Mesenchymal stem cell (in vitro differentiated cells and primary cell): Measurements from ENCODE around the gene CNGB1.

ENCODE experiments used
- DNase-seq: peaks from one replicate; pipeline ENCODE4 v3.0.0-alpha.2; 2013
- H2AFZ ChIP-seq: one replicate; pipeline ENCODE4 v1.6.1; 2013; ENCODE audit warnings: low read depth, mild to moderate bottlenecking, control low read depth, inconsistent platforms, low read length, moderate library complexity
- H2AK5ac ChIP-seq: 2 replicates; pipeline ENCODE4 v1.6.1; 2013; ENCODE audit warnings: low read length, moderate library complexity, mild to moderate bottlenecking, inconsistent platforms; ENCODE audit not compliant: severe bottlenecking
- H2BK120ac ChIP-seq: one replicate; pipeline ENCODE4 v1.6.1; 2013; ENCODE audit warnings: low read depth, mild to moderate bottlenecking, inconsistent platforms, low read length, moderate library complexity
- H2BK12ac ChIP-seq, 2 experiments: one replicate each; pipeline ENCODE4 v1.6.1; 2013; ENCODE audit warnings: inconsistent platforms in 2 of 2, low read length in 2 of 2, mild to moderate bottlenecking in 2 of 2, moderate library complexity in 2 of 2, control low read depth in 1 of 2
- H2BK15ac ChIP-seq: one replicate; pipeline ENCODE4 v1.6.1; 2013; ENCODE audit warnings: mild to moderate bottlenecking, low read depth, inconsistent platforms; ENCODE audit not compliant: poor library complexity, severe bottlenecking
- H2BK5ac ChIP-seq: 2 replicates; pipeline ENCODE4 v1.6.1; 2013; ENCODE audit warnings: low read depth, mild to moderate bottlenecking, low read length, control low read depth, inconsistent platforms; ENCODE audit not compliant: poor library complexity, severe bottlenecking
- H3K14ac ChIP-seq, 2 experiments: one replicate each; pipeline ENCODE4 v1.6.1; 2013; ENCODE audit warnings: inconsistent platforms in 2 of 2, low read length in 2 of 2, control low read depth in 1 of 2, mild to moderate bottlenecking in 1 of 2, moderate library complexity in 1 of 2
- H3K18ac ChIP-seq, 2 experiments: one replicate each; pipeline ENCODE4 v1.6.1; 2013; ENCODE audit warnings: inconsistent platforms in 2 of 2, low read length in 2 of 2, control low read depth in 1 of 2, low read depth in 1 of 2, mild to moderate bottlenecking in 1 of 2
- H3K23ac ChIP-seq, 2 experiments: one replicate each; pipeline ENCODE4 v1.6.1; 2013; ENCODE audit warnings: inconsistent platforms in 2 of 2, low read length in 2 of 2, mild to moderate bottlenecking in 2 of 2, moderate library complexity in 2 of 2, control low read depth in 1 of 2
- H3K27ac ChIP-seq: 2 replicates; pipeline ENCODE4 v1.5.1; 2013; ENCODE audit warnings: mild to moderate bottlenecking, moderate library complexity, low read length, control low read depth, inconsistent platforms; ENCODE audit not compliant: poor library complexity, severe bottlenecking
- H3K27me3 ChIP-seq, 2 experiments: 2 replicates each; pipeline versions ENCODE4 v1.6.1 to v1.7.0; 2013; ENCODE audit warnings: low read length in 2 of 2, mild to moderate bottlenecking in 2 of 2, moderate library complexity in 2 of 2, control low read depth in 1 of 2, inconsistent platforms in 1 of 2; ENCODE audit not compliant: control insufficient read depth in 1 of 2, insufficient read depth in 1 of 2
- H3K36me3 ChIP-seq, 2 experiments: 2 replicates each; pipeline versions ENCODE4 v1.6.1 to v1.7.0; 2013; ENCODE audit warnings: low read length in 2 of 2, control low read depth in 1 of 2, inconsistent platforms in 1 of 2, low read depth in 1 of 2, mild to moderate bottlenecking in 1 of 2; ENCODE audit not compliant: insufficient read depth in 2 of 2, control insufficient read depth in 1 of 2
- H3K4ac ChIP-seq, 2 experiments: one replicate each; pipeline ENCODE4 v1.6.1; 2013; ENCODE audit warnings: inconsistent platforms in 2 of 2, low read length in 2 of 2, mild to moderate bottlenecking in 2 of 2, moderate library complexity in 2 of 2, control low read depth in 1 of 2, low read depth in 1 of 2
- H3K4me1 ChIP-seq: 2 replicates; pipeline ENCODE4 v1.6.1; 2013; ENCODE audit warnings: low read depth, low read length, control low read depth; ENCODE audit not compliant: control insufficient read depth, insufficient read depth
- H3K4me2 ChIP-seq: 2 replicates; pipeline ENCODE4 v1.6.1; 2013; ENCODE audit warnings: low read length, mild to moderate bottlenecking, inconsistent platforms; ENCODE audit not compliant: poor library complexity, severe bottlenecking
- H3K4me3 ChIP-seq, 2 experiments: 2 replicates each; pipeline versions ENCODE4 v1.5.1 to v1.7.0; 2013; ENCODE audit warnings: low read length in 2 of 2, mild to moderate bottlenecking in 2 of 2, control low read depth in 1 of 2, low read depth in 1 of 2; ENCODE audit not compliant: insufficient read depth in 1 of 2
- H3K79me1 ChIP-seq: replicated peaks from 2 replicates; pipeline ENCODE4 v1.6.1; 2013; ENCODE audit warnings: mild to moderate bottlenecking, control low read depth, low read length, inconsistent platforms; ENCODE audit not compliant: poor library complexity, severe bottlenecking
- H3K9ac ChIP-seq: 2 replicates; pipeline ENCODE4 v1.7.0; 2013; ENCODE audit warnings: mild to moderate bottlenecking, low read length, moderate library complexity
- H3K9me3 ChIP-seq: 2 replicates; pipeline ENCODE4 v1.7.0; 2013; ENCODE audit warnings: mild to moderate bottlenecking, low read length; ENCODE audit not compliant: control insufficient read depth
- H4K8ac ChIP-seq: one replicate; pipeline ENCODE4 v1.6.1; 2013; ENCODE audit warnings: inconsistent platforms, mild to moderate bottlenecking, low read length, moderate library complexity
- H4K91ac ChIP-seq: one replicate; pipeline ENCODE4 v1.6.1; 2013; ENCODE audit warnings: mild to moderate bottlenecking, low read length, inconsistent platforms
- WGBS: methylation state at CpG from one replicate; pipeline ENCODE4 v1.1.7; 2013; ENCODE audit warnings: mixed read lengths; 5-methylcytosine and 5-hydroxymethylcytosine counted together

CNGB1 gene

GRCh38 chr16:57914244-57915173 lies 56.4 kb downstream of the CNGB1 start:
- WGBS: 80% methylated on average over 8 of the region's 9 CpGs
- Histone ChIP-seq H2AFZ (no peak overlapping the region), H3K27me3 (peaks cover 11 to 82% of the 10 kb centered on the region in 2 experiments), H3K4me3 (no peak overlapping the region), H4K91ac (no peak overlapping the region), H3K36me3 (no peaks in the 10 kb centered on the region), H3K23ac (no peak overlapping the region), H3K14ac (no peak overlapping the region), H2BK15ac (no peak overlapping the region), H2BK12ac (no peak overlapping the region), H3K18ac (no peak overlapping the region), H2BK5ac (no peak overlapping the region), H3K4me2 (no peak overlapping the region), H2AK5ac (no peak overlapping the region), H3K27ac (no peak overlapping the region), H3K9ac (no peak overlapping the region), H3K4me1 (peaks cover 4% of the 10 kb centered on the region), H3K79me1 (no peaks in the 10 kb centered on the region), H2BK120ac (no peak overlapping the region), H3K4ac (no peak overlapping the region), H4K8ac (no peak overlapping the region), H3K9me3 (no peaks in the 10 kb centered on the region)
- DNase-seq: no peak

GRCh38 chr16:57912529-57913260 lies 58.2 kb downstream of the CNGB1 start:
- Histone ChIP-seq H2AFZ (no peak overlapping the region), H3K4ac (no peak overlapping the region), H3K4me1 (peaks cover 4% of the 10 kb centered on the region), H3K23ac (no peak overlapping the region), H2BK12ac (no peak overlapping the region), H3K79me1 (no peaks in the 10 kb centered on the region), H3K18ac (no peak overlapping the region), H2BK120ac (no peak overlapping the region), H3K36me3 (no peaks in the 10 kb centered on the region), H2AK5ac (no peak overlapping the region), H2BK5ac (no peak overlapping the region), H4K8ac (no peak overlapping the region), H3K4me3 (no peak overlapping the region), H3K27ac (no peak overlapping the region), H3K9ac (no peak overlapping the region), H3K4me2 (no peak overlapping the region), H4K91ac (no peak overlapping the region), H3K27me3 (peaks cover 3 to 82% of the 10 kb centered on the region in 2 experiments), H2BK15ac (no peak overlapping the region), H3K14ac (peak overlapping the region in 1 of 2 experiments; percentile 0), H3K9me3 (no peaks in the 10 kb centered on the region)
- no peak for DNase-seq
- 83% methylated on average over 16 of the region's 16 CpGs for WGBS

GRCh38 chr16:57911743-57912142 lies 59.2 kb downstream of the CNGB1 start:
- H3K23ac ChIP-seq: no peak overlapping the region
- no peak for DNase-seq
- no peak overlapping the region for H3K14ac ChIP-seq
- H2BK120ac ChIP-seq: no peak overlapping the region
- H3K27me3 ChIP-seq: peaks cover 11 to 80% of the 10 kb centered on the region in 2 experiments
- H2BK15ac ChIP-seq: no peak overlapping the region
- H3K9ac ChIP-seq: no peak overlapping the region
- WGBS: 92% methylated on average over 9 of the region's 9 CpGs
- H4K8ac ChIP-seq: no peak overlapping the region
- no peak overlapping the region for H2BK5ac ChIP-seq
- H3K9me3 ChIP-seq: no peaks in the 10 kb centered on the region
- no peaks in the 10 kb centered on the region for H3K36me3 ChIP-seq
- H4K91ac ChIP-seq: no peak overlapping the region
- H3K4ac ChIP-seq: no peak overlapping the region
- H2BK12ac ChIP-seq: no peak overlapping the region
- H2AK5ac ChIP-seq: no peak overlapping the region
- H3K27ac ChIP-seq: no peak overlapping the region
- no peak overlapping the region for H3K4me2 ChIP-seq
- no peak overlapping the region for H3K18ac ChIP-seq
- peaks cover 3% of the 10 kb centered on the region for H3K4me1 ChIP-seq
- no peak overlapping the region for H3K4me3 ChIP-seq
- no peaks in the 10 kb centered on the region for H3K79me1 ChIP-seq
- H2AFZ ChIP-seq: no peak overlapping the region

GRCh38 chr16:57910696-57911095 lies 60.2 kb downstream of the CNGB1 start:
- Histone ChIP-seq H2BK12ac (no peak overlapping the region), H3K4me1 (peaks cover 8% of the 10 kb centered on the region), H2BK5ac (no peak overlapping the region), H3K27me3 (peaks cover 21 to 76% of the 10 kb centered on the region in 2 experiments), H3K9me3 (no peaks in the 10 kb centered on the region), H3K14ac (no peak overlapping the region), H4K91ac (no peak overlapping the region), H3K9ac (no peak overlapping the region), H2BK120ac (no peak overlapping the region), H3K4me3 (no peak overlapping the region), H4K8ac (no peak overlapping the region), H2BK15ac (no peak overlapping the region), H3K79me1 (no peaks in the 10 kb centered on the region), H3K18ac (no peak overlapping the region), H3K4ac (no peak overlapping the region), H3K36me3 (no peaks in the 10 kb centered on the region), H2AFZ (no peak overlapping the region), H3K4me2 (no peak overlapping the region), H3K27ac (no peak overlapping the region), H3K23ac (no peak overlapping the region), H2AK5ac (no peak overlapping the region)
- no peak for DNase-seq
- WGBS: 96% methylated on average over 6 of the region's 6 CpGs
